WTC11 (cell line): ENCODE measurements around the gene TMED9. TPM values are rescaled to one million over a fixed set of nuclear protein-coding genes. Genes with fewer than 3 reads are reported as not detected.

Experiments used
- ATAC-seq: fragments of 200-7000 bp; cut with Tn5 transposase; 2 replicates; pipeline ENCODE4 v1.10.0; 2021; ENCODE audit warnings: mild to moderate bottlenecking, moderate library complexity
- CTCF ChIA-PET: fragments of 300-600 bp; sonication (Branson Sonifier 250); formaldehyde crosslinking; loops from one replicate; lab custom pipeline; 2021; ENCODE audit warnings: antibody characterized with exemption; lab: Charles Lee
- POLR2A ChIA-PET: fragments of 350-600 bp; sonication (Branson Sonifier 250); formaldehyde crosslinking; loops from one replicate; lab custom pipeline; 2021; ENCODE audit warnings: antibody characterized with exemption; lab: Charles Lee
- DNase-seq: peaks from one replicate; pipeline ENCODE4 v3.0.0; 2021; ENCODE audit warnings: low spot score
- H3K27ac Mint-ChIP-seq: 2 replicates; pipeline ENCODE4 v1.8.0; 2021; ENCODE audit warnings: mixed read lengths
- H3K27me3 Mint-ChIP-seq: 2 replicates; pipeline ENCODE4 v1.8.0; 2021; ENCODE audit warnings: low read depth, mild to moderate bottlenecking, moderate library complexity, mixed read lengths
- H3K36me3 Mint-ChIP-seq: 2 replicates; pipeline ENCODE4 v1.8.0; 2021; ENCODE audit warnings: mixed read lengths
- H3K4me1 Mint-ChIP-seq: 2 replicates; pipeline ENCODE4 v1.8.0; 2022; ENCODE audit warnings: mixed read lengths
- H3K4me3 Mint-ChIP-seq: 2 replicates; pipeline ENCODE4 v1.8.0; 2021; ENCODE audit warnings: mild to moderate bottlenecking, moderate library complexity, mixed read lengths
- H3K9me3 Mint-ChIP-seq: 2 replicates; pipeline ENCODE4 v1.8.0; 2021; ENCODE audit warnings: mixed read lengths
- ATF1 ChIP-seq: sonication (generic); formaldehyde crosslinking; IDR thresholded peaks from 2 replicates; pipeline ENCODE4 v1.8.1; 2023; ENCODE audit warnings: mild to moderate bottlenecking, moderate library complexity, missing genetic modification reagents
- ATF2 ChIP-seq: sonication (generic); formaldehyde crosslinking; IDR thresholded peaks from 2 replicates; pipeline ENCODE4 v1.8.1; 2022; ENCODE audit warnings: low read depth, missing genetic modification reagents, borderline replicate concordance
- CREM ChIP-seq: sonication (generic); formaldehyde crosslinking; IDR thresholded peaks from 2 replicates; pipeline ENCODE4 v1.8.1; 2022; ENCODE audit warnings: mild to moderate bottlenecking, missing genetic modification reagents, moderate library complexity
- E2F1 ChIP-seq: sonication (generic); formaldehyde crosslinking; IDR thresholded peaks from 2 replicates; pipeline ENCODE4 v1.8.0; 2022; ENCODE audit warnings: mild to moderate bottlenecking, missing genetic modification reagents
- E2F4 ChIP-seq: sonication (generic); formaldehyde crosslinking; IDR thresholded peaks from 2 replicates; pipeline ENCODE4 v1.8.1; 2022; ENCODE audit warnings: low read depth, mild to moderate bottlenecking, moderate library complexity, missing genetic modification reagents, borderline replicate concordance
- ERG ChIP-seq: fragments of 250-450 bp; sonication (Bioruptor Pico); IDR thresholded peaks from 2 replicates; pipeline ENCODE4 v1.8.0; 2021; ENCODE audit warnings: mild to moderate bottlenecking
- GTF2I ChIP-seq: fragments of 250-450 bp; sonication (Bioruptor Pico); conservative IDR thresholded peaks from 2 replicates; pipeline ENCODE4 v1.4.0; 2021; ENCODE audit warnings: mild to moderate bottlenecking
- JUN ChIP-seq: sonication (generic); formaldehyde crosslinking; IDR thresholded peaks from 2 replicates; pipeline ENCODE4 v1.8.0; 2023; ENCODE audit warnings: mild to moderate bottlenecking, missing genetic modification reagents
- NFE2L1 ChIP-seq: sonication (generic); formaldehyde crosslinking; IDR thresholded peaks from 2 replicates; pipeline ENCODE4 v1.8.1; 2023; ENCODE audit warnings: missing genetic modification reagents
- PRDM15 ChIP-seq: sonication (generic); formaldehyde crosslinking; IDR thresholded peaks from 2 replicates; pipeline ENCODE4 v1.8.0; 2022; ENCODE audit warnings: missing genetic modification reagents
- TEAD4 ChIP-seq: sonication (generic); formaldehyde crosslinking; IDR thresholded peaks from 2 replicates; pipeline ENCODE4 v1.8.0; 2022; ENCODE audit warnings: mild to moderate bottlenecking, missing genetic modification reagents
- TP53 ChIP-seq: sonication (generic); formaldehyde crosslinking; IDR thresholded peaks from 2 replicates; pipeline ENCODE4 v1.8.1; 2023; ENCODE audit warnings: mild to moderate bottlenecking, missing genetic modification reagents
- ZBTB21 ChIP-seq: sonication (generic); formaldehyde crosslinking; IDR thresholded peaks from 2 replicates; pipeline ENCODE4 v1.8.1; 2023; ENCODE audit warnings: mild to moderate bottlenecking, missing genetic modification reagents, borderline replicate concordance
- ZNF232 ChIP-seq: sonication (generic); formaldehyde crosslinking; IDR thresholded peaks from 2 replicates; pipeline ENCODE4 v1.8.0; 2022; ENCODE audit warnings: mild to moderate bottlenecking, missing genetic modification reagents
- ZNF532 ChIP-seq: fragments of 250-450 bp; sonication (Bioruptor Pico); IDR thresholded peaks from 2 replicates; pipeline ENCODE4 v1.9.0; 2021; ENCODE audit warnings: mild to moderate bottlenecking, borderline replicate concordance
- total RNA-seq: library from RNA; stranded (reverse); gene quantifications from 3 replicates; pipeline ENCODE4 v1.2.3, GENCODE V29; 2021

TMED9 gene
- total RNA-seq, 1 experiment from 2014 or later: 164 TPM

- no peak for TF ChIP-seq ZNF532
These were observed 15.8 kb upstream of the TMED9 start (continued) for GRCh38 chr5:177576169-177576568.

- TF ChIP-seq PRDM15 (CRISPR knock-in tag): no peak
- TF ChIP-seq GTF2I (CRISPR knock-in tag): no peak
- no peak for TF ChIP-seq CREM (CRISPR knock-in tag)
- TF ChIP-seq ZNF232 (CRISPR knock-in tag): no peak
- TF ChIP-seq ZBTB21: no peak
- TF ChIP-seq TEAD4 (CRISPR knock-in tag): no peak
- no peak for TF ChIP-seq NFE2L1 (CRISPR knock-in tag)
- no peak for TF ChIP-seq E2F4 (CRISPR knock-in tag)
- no peak for TF ChIP-seq ATF2 (CRISPR knock-in tag)
- TF ChIP-seq TP53 (CRISPR knock-in tag): no peak
- TF ChIP-seq ATF1 (CRISPR knock-in tag): no peak
- no peak for TF ChIP-seq JUN (CRISPR knock-in tag)
- no peak for TF ChIP-seq E2F1 (CRISPR knock-in tag)
- TF ChIP-seq ERG: no peak
- ChIA-PET POLR2A (no interaction called here), CTCF (no interaction called here)
- Mint-ChIP-seq H3K4me3 (no peak overlapping the region), H3K36me3 (no peaks in the 10 kb centered on the region), H3K9me3 (no peaks in the 10 kb centered on the region), H3K27ac (no peak overlapping the region), H3K27me3 (peaks cover 21% of the 10 kb centered on the region; the same call in 1 of the 2 replicates), H3K4me1 (peaks cover 10% of the 10 kb centered on the region)
- DNase-seq (no peak), ATAC-seq (no peak)
These were observed 13.7 kb upstream of the TMED9 start for GRCh38 chr5:177578316-177578715.
